Keratinocyte (primary cell): ENCODE measurements around the gene ZNF488.

Experiments used
- EZH2 ChIP-seq: IDR thresholded peaks from one replicate; pipeline ENCODE4 v1.6.1; 2012; ENCODE audit warnings: inconsistent platforms, mild to moderate bottlenecking, low read length, moderate library complexity
- TF ChIP-seq, protein P1 (sequence below), 3 experiments: IDR thresholded peaks in 1 of 3; conservative IDR thresholded peaks in 1 of 3; optimal IDR thresholded peaks in 1 of 3; 2 replicates in 2 of 3; 3 replicates in 1 of 3; pipeline versions ENCODE3 to v1.5.1; 2011; ENCODE audit warnings: low read length in 3 of 3, mild to moderate bottlenecking in 3 of 3, moderate library complexity in 2 of 3, control low read depth in 1 of 3, inconsistent platforms in 1 of 3; ENCODE audit not compliant: insufficient read depth in 2 of 3; ENCODE audit errors: extremely low read depth in 1 of 3

DNA sequence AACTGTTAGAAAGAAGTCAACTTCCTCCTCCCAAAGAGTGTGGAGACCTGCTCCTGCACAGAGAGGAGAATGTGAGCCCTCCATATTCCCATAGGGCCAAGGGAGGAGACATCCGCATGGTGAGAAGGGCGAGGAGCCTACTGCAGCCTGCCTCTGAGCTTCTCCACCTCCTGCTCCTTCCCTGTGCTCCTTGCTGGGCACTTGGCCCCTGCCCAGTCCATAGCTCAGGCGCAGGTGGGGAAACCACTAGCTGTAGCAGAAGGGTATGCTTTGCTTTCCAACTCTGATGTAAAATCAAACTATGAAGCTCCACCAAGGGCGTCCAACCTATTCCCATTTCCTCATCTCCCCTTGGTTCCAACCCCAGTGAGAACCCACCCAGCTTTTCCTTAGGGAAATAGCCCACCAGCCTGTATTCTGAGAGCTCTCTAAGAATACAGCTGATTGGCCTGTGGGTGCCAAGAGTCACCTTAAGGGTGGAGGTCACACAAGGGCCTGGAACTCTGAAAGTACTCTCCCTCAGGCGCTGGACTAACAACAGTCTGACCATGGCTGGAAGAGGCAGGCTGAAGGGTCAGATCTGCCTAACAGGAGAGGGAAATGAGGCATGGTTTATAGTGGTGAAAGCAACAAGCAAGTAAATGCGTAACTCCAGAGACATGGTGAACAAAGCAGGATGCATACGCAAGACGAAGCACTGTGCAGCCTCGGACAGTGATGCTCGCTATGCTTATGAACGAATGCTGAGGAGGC lies 13.9 kb downstream of the ZNF488 start:
- TF ChIP-seq, protein P1, sequence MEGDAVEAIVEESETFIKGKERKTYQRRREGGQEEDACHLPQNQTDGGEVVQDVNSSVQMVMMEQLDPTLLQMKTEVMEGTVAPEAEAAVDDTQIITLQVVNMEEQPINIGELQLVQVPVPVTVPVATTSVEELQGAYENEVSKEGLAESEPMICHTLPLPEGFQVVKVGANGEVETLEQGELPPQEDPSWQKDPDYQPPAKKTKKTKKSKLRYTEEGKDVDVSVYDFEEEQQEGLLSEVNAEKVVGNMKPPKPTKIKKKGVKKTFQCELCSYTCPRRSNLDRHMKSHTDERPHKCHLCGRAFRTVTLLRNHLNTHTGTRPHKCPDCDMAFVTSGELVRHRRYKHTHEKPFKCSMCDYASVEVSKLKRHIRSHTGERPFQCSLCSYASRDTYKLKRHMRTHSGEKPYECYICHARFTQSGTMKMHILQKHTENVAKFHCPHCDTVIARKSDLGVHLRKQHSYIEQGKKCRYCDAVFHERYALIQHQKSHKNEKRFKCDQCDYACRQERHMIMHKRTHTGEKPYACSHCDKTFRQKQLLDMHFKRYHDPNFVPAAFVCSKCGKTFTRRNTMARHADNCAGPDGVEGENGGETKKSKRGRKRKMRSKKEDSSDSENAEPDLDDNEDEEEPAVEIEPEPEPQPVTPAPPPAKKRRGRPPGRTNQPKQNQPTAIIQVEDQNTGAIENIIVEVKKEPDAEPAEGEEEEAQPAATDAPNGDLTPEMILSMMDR (optimal IDR thresholded peaks at IDR 0.05 in 1 of 3, IDR thresholded peaks at IDR 0.05 in 1 of 3, conservative IDR thresholded peaks at IDR 0.05 in 1 of 3; ENCODE audit: extremely low read depth in 1 of 3, insufficient read depth in 2 of 3, low read length in 3 of 3): no peak
- TF ChIP-seq EZH2: no peak
